K562 (cell line): Measurements from ENCODE around the gene PNPLA7. TPM values are rescaled to one million over a fixed set of nuclear protein-coding genes. Genes with fewer than 3 reads are reported as not detected.

Experiments used
- ATAC-seq: fragments of 200-7000 bp; cut with Tn5 transposase; 3 replicates; pipeline ENCODE4 v1.9.1; 2020; ENCODE audit warnings: moderate library complexity
- BruUV-seq: library from RNA; stranded (reverse); fragments of 400-500 nt; replicated peaks from 2 replicates; lab custom pipeline; 2021; lab: Mats Ljungman, UMichigan
- CTCF ChIA-PET: fragments of 300-600 bp; formaldehyde crosslinking; extraction: SDS; loops from one replicate; lab custom pipeline; 2021; ENCODE audit warnings: low intra/inter-chr PET ratio; lab: Yijun Ruan, JAX
- POLR2A ChIA-PET: fragments of 300-600, 350-650 bp; sonication (Branson Sonifier 250); formaldehyde crosslinking; extraction: SDS; loops from one replicate; lab custom pipeline; 2021; ENCODE audit warnings: antibody characterized with exemption, inconsistent platforms; lab: Yijun Ruan, JAX
- DNase-seq, 4 experiments: peaks; one replicate each; pipeline versions ENCODE4 v3.0.0 to v3.0.0-alpha.2; 2011 to 2018; ENCODE audit warnings: low spot score in 3 of 4, mixed read lengths in 3 of 4; ENCODE audit errors: extremely low read depth in 1 of 4
- FAIRE-seq: peaks from 2 replicates; lab custom pipeline; 2011; peaks lifted over from hg19 to GRCh38; lab: Jason Lieb, UNC
- H2AFZ ChIP-seq: 2 replicates; pipeline ENCODE4 v1.6.0; 2011; ENCODE audit warnings: low read depth, low read length, control low read depth, inconsistent platforms
- H3K27ac ChIP-seq: fragments of 200-600 bp; 3 replicates; pipeline ENCODE4 v1.8.0; 2011; ENCODE audit warnings: low read depth, mild to moderate bottlenecking, control low read depth, inconsistent platforms, low read length, moderate library complexity, mixed read lengths; ENCODE audit errors: extremely low read depth
- H3K27me3 ChIP-seq, 2 experiments: fragments of 300-600 bp in 1 of 2; 2 replicates in 1 of 2; 3 replicates in 1 of 2; pipeline versions ENCODE4 v1.6.0 to v1.8.0; 2011; ENCODE audit warnings: inconsistent platforms in 2 of 2, low read length in 2 of 2, mild to moderate bottlenecking in 1 of 2, mixed read lengths in 1 of 2, moderate library complexity in 1 of 2; ENCODE audit not compliant: control insufficient read depth in 2 of 2, insufficient read depth in 2 of 2
- H3K36me3 ChIP-seq: fragments of 300-600 bp; 3 replicates; pipeline ENCODE4 v1.8.0; 2011; ENCODE audit warnings: mild to moderate bottlenecking, low read length, inconsistent platforms; ENCODE audit not compliant: control insufficient read depth, insufficient read depth
- H3K4me1 ChIP-seq, 2 experiments: fragments of 200-600 bp in 1 of 2; replicated peaks in 1 of 2; 2 replicates in 1 of 2; 3 replicates in 1 of 2; pipeline versions ENCODE4 v1.5.1 to v1.8.0; 2011; ENCODE audit warnings: inconsistent platforms in 2 of 2, low read length in 2 of 2, mild to moderate bottlenecking in 1 of 2, mixed read lengths in 1 of 2, moderate library complexity in 1 of 2; ENCODE audit not compliant: control insufficient read depth in 2 of 2, insufficient read depth in 2 of 2
- H3K4me2 ChIP-seq: 2 replicates; pipeline ENCODE4 v1.6.1; 2011; ENCODE audit warnings: low read length, control low read depth, inconsistent platforms, mixed read lengths; ENCODE audit not compliant: insufficient read depth
- H3K4me3 ChIP-seq: fragments of 200-600 bp; sonication (generic), shearing (Covaris generic); 2 replicates; pipeline ENCODE4 v1.5.1; 2016; ENCODE audit warnings: control low read depth, inconsistent platforms
- H3K79me2 ChIP-seq: fragments of 200-600 bp; 3 replicates; pipeline ENCODE4 v1.8.0; 2011; ENCODE audit warnings: low read length, inconsistent platforms; ENCODE audit not compliant: control insufficient read depth, insufficient read depth
- H3K9ac ChIP-seq, 2 experiments: 2 replicates each; pipeline versions ENCODE4 v1.6.0 to v1.6.1; 2011; ENCODE audit warnings: low read depth in 2 of 2, low read length in 2 of 2, control low read depth in 1 of 2, inconsistent platforms in 1 of 2, mild to moderate bottlenecking in 1 of 2, mixed read lengths in 1 of 2; ENCODE audit not compliant: insufficient read depth in 1 of 2
- H3K9me1 ChIP-seq: one replicate; pipeline ENCODE4 v1.6.0; 2011; ENCODE audit warnings: inconsistent platforms, mild to moderate bottlenecking, low read length, moderate library complexity; ENCODE audit not compliant: control insufficient read depth, insufficient read depth
- H3K9me3 ChIP-seq: replicated peaks from 2 replicates; pipeline ENCODE4 v1.5.1; 2011; ENCODE audit warnings: low read depth, low read length, inconsistent platforms; ENCODE audit not compliant: control insufficient read depth, insufficient read depth
- H4K20me1 ChIP-seq: replicated peaks from 2 replicates; pipeline ENCODE4 v1.6.1; 2011; ENCODE audit warnings: low read length, inconsistent platforms, mixed read lengths; ENCODE audit not compliant: control insufficient read depth, insufficient read depth
- BHLHE40 ChIP-seq: IDR thresholded peaks from 2 replicates; pipeline ENCODE4 v1.6.1; 2011; ENCODE audit warnings: low read length, improper control_type of control experiment
- DLX4 ChIP-seq: fragments of 250-450 bp; sonication (Bioruptor Pico); IDR thresholded peaks from 2 replicates; pipeline ENCODE4 v1.6.1; 2021; ENCODE audit warnings: mild to moderate bottlenecking
- E2F4 ChIP-seq: sonication (generic); formaldehyde crosslinking; IDR thresholded peaks from 2 replicates; pipeline ENCODE4 v1.8.0; 2022; ENCODE audit warnings: mild to moderate bottlenecking, low read depth, missing genetic modification reagents
- HBP1 ChIP-seq: fragments of 450-650 bp; formaldehyde crosslinking; IDR thresholded peaks from 2 replicates; pipeline ENCODE4 v1.4.0; 2022; ENCODE audit warnings: missing genetic modification characterization
- HMG20B ChIP-seq: fragments of 250-450 bp; sonication (Bioruptor Pico); IDR thresholded peaks from 2 replicates; pipeline ENCODE4 v1.5.0; 2021; ENCODE audit warnings: mild to moderate bottlenecking
- LCOR ChIP-seq: sonication (generic); formaldehyde crosslinking; IDR thresholded peaks from 2 replicates; pipeline ENCODE4 v1.8.0; 2022; ENCODE audit warnings: mild to moderate bottlenecking, missing genetic modification reagents
- NCOA4 ChIP-seq: fragments of 450-650 bp; IDR thresholded peaks from 2 replicates; pipeline ENCODE4 v1.6.1; 2018; ENCODE audit warnings: mild to moderate bottlenecking; ENCODE audit not compliant: partially characterized antibody
- PHB2 ChIP-seq: fragments of 450-650 bp; IDR thresholded peaks from 2 replicates; pipeline ENCODE4 v1.6.1; 2017; ENCODE audit warnings: low read depth
- SNIP1 ChIP-seq: fragments of 450-650 bp; IDR thresholded peaks from 2 replicates; pipeline ENCODE4 v1.7.1; 2017; ENCODE audit warnings: low read depth, mild to moderate bottlenecking
- SP1 ChIP-seq: sonication (generic); formaldehyde crosslinking; IDR thresholded peaks from 2 replicates; pipeline ENCODE4 v1.8.1; 2022; ENCODE audit warnings: mild to moderate bottlenecking, missing genetic modification reagents
- TFAP4 ChIP-seq: sonication (generic); formaldehyde crosslinking; IDR thresholded peaks from 2 replicates; pipeline ENCODE4 v1.8.0; 2022; ENCODE audit warnings: missing genetic modification reagents, mild to moderate bottlenecking, moderate library complexity, borderline replicate concordance
- TRIM25 ChIP-seq: fragments of 450-650 bp; IDR thresholded peaks from 2 replicates; pipeline ENCODE4 v1.7.0; 2016; ENCODE audit warnings: borderline replicate concordance
- TSC22D4 ChIP-seq: fragments of 450-650 bp; IDR thresholded peaks from 2 replicates; pipeline ENCODE4 v1.6.1; 2016; ENCODE audit warnings: missing genetic modification characterization, missing biosample characterization, control low read depth
- ZC3H8 ChIP-seq: fragments of 450-650 bp; IDR thresholded peaks from 2 replicates; pipeline ENCODE4 v1.6.1; 2017
- WGBS: fragments of 100-300 bp; shearing (Covaris generic); methylation state at CpG from one replicate; pipeline ENCODE4 v1.1.6; 2016; ENCODE audit warnings: low coverage, mixed read lengths; ENCODE audit not compliant: insufficient coverage; ENCODE audit errors: missing lambda C conversion rate; 5-methylcytosine and 5-hydroxymethylcytosine counted together
- in situ Hi-C: fragments of 300-500 bp; cut with MboI; formaldehyde crosslinking; loops from 4 replicates; pipeline ENCODE4 v1.15.0; 2018; ENCODE audit warnings: inconsistent platforms, mixed read lengths
- intact Hi-C: fragments of 100-400 bp; cut with micrococcal nuclease; formaldehyde crosslinking; loops from 2 replicates; pipeline ENCODE4 v1.14.2; 2022
- polyA plus RNA-seq, 8 experiments: library from polyadenylated mRNA; depleted of rRNA in 4 of 8; stranded (reverse) in 5 of 8; unstranded in 3 of 8; fragments of >200 nt; fragmentation: Nextera tagmentation in 2 of 8; fragmentation: Illumina TruSeq in 1 of 8; extraction: Ambion mirVana in 2 of 8; extraction: Trizol in 1 of 8; gene quantifications; 2 replicates each; pipeline versions ENCODE4 v1.2.1 to v1.2.3, GENCODE V29; 2011 to 2014; ENCODE audit warnings: inconsistent platforms in 1 of 8, missing spikeins in 1 of 8
- total RNA-seq, 7 experiments: library from RNA; depleted of rRNA in 6 of 7; stranded (reverse); fragments of >200 nt in 6 of 7; fragmentation: Illumina TruSeq in 2 of 7; extraction: Trizol in 2 of 7; gene quantifications; 2 replicates each; pipeline versions ENCODE4 v1.2.1 to v1.2.3, GENCODE V29; 2011 to 2021; ENCODE audit warnings: low replicate concordance in 1 of 7

Gene PNPLA7
- total and polyA plus RNA-seq, 9 of the 15 experiments (the other 6 are each of a cell fraction or from before 2014, with no cell fraction given): 0.01 to 0.85 (median 0.19) TPM; not detected in 1

- Histone ChIP-seq H3K4me3 (no peak overlapping the region), H3K4me1 (peaks cover 31 to 68% of the 10 kb centered on the region in 2 experiments), H3K27me3 (no peaks in the 10 kb centered on the region; a peak in 1 of 5 replicates), H3K4me2 (no peak overlapping the region), H2AFZ (no peak overlapping the region), H4K20me1 (no peaks in the 10 kb centered on the region), H3K27ac (no peak overlapping the region), H3K9ac (peak overlapping the region in 1 of 2 experiments; percentile 77; a peak in 2 of 4 replicates), H3K9me1 (no peaks in the 10 kb centered on the region), H3K79me2 (no peaks in the 10 kb centered on the region), H3K9me3 (no peaks in the 10 kb centered on the region), H3K36me3 (no peaks in the 10 kb centered on the region)
- in situ Hi-C loops: no loop called here
- DNase-seq (no peak), ATAC-seq (no peak), FAIRE-seq (no peak)
- ChIA-PET POLR2A (interaction anchor here (0.6 to 0.9 kb wide), 3 partner anchors 13 to 34 kb away, joined by 3 read pairs; no protein-coding TSS in a partner anchor), CTCF (no interaction called here)
- no peak for TF ChIP-seq TRIM25
- no peak for TF ChIP-seq LCOR
- TF ChIP-seq TFAP4: no peak
- no peak for TF ChIP-seq TSC22D4 (tag)
- TF ChIP-seq ZC3H8: no peak
- no peak for TF ChIP-seq BHLHE40
- no peak for TF ChIP-seq SNIP1
- no peak for TF ChIP-seq SP1 (CRISPR knock-in tag)
- no peak for TF ChIP-seq PHB2
- no peak for TF ChIP-seq HBP1
- no peak for TF ChIP-seq NCOA4
- TF ChIP-seq HMG20B: no peak
- TF ChIP-seq E2F4 (CRISPR knock-in tag): no peak
- TF ChIP-seq DLX4 (CRISPR knock-in tag): no peak
- BruUV-seq: no TSS peak
- intact Hi-C loops: no loop called here
- 67% methylated on average over 30 of the region's 35 CpGs for WGBS
These were observed 63.4 kb downstream of the PNPLA7 start for GRCh38 chr9:137486545-137487453.
